GM21526 (cell line): Measurements from ENCODE around the gene KCNK16.

Experiments used
- ATAC-seq: cut with Tn5 transposase; IDR thresholded peaks from one replicate; pipeline ENCODE4 v1.9.1; 2021; ENCODE audit warnings: moderate library complexity; ENCODE audit not compliant: unreplicated experiment, low FRiP score

Gene KCNK16

DNA sequence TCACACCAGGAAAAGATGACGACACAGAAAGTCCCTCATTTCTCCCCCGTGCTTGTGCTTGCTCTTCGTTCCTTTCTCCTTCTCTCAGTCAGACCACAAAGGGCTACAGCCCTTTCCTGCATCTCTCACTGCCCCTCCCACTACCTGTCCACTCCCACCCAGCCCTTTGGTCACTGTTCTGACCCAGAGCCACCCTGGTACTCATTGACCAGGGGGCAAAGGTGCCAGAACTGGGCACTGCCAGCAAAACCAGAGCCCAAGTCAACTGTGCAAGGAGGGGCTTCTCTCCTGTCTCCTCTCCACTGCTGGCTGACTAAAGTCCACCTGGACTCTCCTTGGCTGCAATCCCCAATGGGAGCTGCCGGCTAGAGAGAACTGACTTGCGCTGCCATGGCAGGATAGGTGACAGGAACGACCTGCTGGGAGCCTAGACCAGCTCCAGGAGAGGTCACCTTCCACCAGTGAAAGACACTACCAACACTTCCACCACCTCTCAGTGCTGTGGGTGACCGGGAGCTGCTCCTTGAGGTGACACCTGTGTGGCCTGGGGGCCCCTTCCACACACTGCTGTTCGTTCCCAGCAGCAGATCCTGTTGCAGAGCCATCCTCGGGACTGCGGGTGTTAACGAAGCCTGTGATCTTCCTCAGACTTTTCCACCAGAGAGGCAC lies 41.1 kb downstream of the KCNK16 start:
- ATAC-seq = no peak

- ATAC-seq = no peak
Measured at GRCh38 chr6:39280247-39280731, 42.2 kb downstream of the KCNK16 start.

DNA sequence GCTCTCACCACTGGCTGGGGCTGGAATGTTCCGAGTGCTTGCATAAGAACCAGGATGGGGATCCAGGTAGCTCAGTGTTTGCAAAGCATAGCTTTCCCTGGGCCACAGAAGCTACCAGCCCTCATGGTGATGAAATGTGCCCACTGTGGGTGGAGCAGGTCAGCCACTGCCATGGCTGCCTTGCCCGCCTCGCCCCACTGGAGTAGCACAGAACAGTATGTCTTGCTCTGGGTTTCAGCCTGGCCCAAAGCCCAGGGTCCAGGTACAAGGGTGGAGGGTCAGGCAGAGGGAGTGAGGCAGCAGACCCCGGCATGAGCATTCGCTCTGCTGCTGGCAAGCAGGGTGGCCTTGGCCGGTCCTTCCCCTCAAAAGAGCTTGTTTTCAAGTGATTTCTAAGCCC lies 43.0 kb downstream of the KCNK16 start:
- no peak for ATAC-seq

- ATAC-seq = no peak
Measured at GRCh38 chr6:39276379-39276995, 46.0 kb downstream of the KCNK16 start.

DNA sequence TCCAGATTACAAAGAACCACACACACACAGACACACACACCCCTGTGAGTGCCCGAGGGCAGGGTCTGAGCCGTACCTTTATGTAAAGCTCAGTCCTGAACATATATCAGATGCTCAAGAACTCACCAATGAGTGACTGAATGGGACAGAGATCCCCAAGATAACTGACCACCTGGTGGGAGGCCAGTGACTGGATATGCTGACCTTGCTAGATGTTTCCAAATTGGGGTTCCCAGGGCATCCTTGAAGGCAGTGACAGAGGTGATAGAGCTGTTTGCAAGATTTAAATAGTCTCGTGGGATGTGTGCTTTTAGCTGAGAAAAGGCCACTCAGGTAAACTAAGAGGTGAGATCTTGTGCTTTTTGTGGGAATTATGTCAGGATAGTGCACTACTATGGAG lies 47.6 kb downstream of the KCNK16 start:
- no peak for ATAC-seq

GRCh38 chr6:39274471-39274870 lies 48.0 kb downstream of the KCNK16 start:
- no peak for ATAC-seq

GRCh38 chr6:39273406-39273821 lies 49.1 kb downstream of the KCNK16 start:
- ATAC-seq = no peak

GRCh38 chr6:39269961-39270360 lies 52.5 kb downstream of the KCNK16 start:
- ATAC-seq = no peak

DNA sequence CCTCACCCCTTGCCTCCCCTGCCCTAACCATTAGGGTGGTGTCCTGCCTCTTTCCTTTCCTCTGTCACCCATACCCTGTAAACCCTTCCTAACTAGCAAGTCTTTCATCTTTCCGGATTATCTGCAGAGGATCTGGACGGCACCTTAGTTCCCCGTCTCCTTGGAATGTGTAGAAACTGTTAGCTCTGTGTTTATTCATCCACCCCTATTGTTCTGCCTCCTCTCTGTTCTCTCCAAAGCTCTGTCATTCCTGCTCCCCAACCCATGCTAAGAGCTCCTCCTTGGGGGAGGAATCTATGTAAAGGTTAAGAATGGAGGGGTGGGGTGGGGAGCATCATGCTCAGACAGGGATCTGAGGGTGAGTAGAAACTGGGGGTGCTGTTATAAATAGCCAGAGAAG lies 53.8 kb downstream of the KCNK16 start:
- no peak for ATAC-seq

DNA sequence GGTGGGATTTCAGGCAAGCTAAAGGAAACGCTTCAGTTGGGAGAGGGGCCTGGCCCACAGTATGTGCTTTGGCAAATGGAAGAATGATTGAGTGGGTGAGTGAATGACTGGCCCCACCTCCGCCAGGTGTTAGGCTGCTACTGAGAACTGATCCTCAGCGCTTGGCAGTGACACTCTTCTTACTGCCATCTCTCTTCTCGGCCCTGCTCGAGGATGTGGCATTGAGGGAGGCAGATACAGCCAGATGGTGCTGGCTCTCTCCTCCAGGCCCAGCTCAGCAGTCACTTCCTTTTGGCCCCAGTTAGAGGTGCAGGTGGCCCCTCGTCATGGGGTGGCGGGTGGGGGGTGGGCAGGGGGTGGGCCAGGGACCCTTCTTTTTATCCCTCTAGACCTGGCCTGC lies 54.3 kb downstream of the KCNK16 start:
- no peak for ATAC-seq

DNA sequence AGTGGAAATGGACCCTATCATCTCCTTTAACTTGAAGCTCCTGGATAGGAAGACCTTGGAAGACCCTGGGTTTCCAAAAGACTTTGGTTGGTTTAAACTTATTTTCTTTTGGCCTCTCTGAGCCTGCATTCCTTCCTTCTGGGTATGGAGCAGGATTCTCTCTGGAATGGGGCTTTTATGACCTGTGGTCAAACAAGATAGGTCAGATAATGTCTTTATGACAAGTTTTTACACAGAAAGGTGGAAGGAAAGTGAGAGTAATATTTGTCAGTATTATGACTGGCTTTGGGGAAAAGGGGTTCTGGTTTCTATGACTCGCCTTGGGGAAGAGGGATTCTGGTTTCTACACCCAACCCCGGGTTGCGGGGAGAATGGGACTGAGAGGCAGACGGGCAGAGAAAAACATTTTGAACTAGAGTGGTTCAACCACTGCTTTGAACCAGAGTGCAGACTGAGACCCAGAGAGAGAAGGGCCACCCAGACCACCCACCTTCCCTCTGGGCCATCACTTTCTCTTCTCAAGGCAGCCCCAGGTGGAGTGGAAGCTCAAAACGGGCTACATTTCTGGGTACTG lies 55.6 kb downstream of the KCNK16 start:
- ATAC-seq = no peak

GRCh38 chr6:39266375-39266774 lies 56.1 kb downstream of the KCNK16 start:
- ATAC-seq = no peak
